IMR-90 (cell line): ENCODE data around the gene ZYG11B. TPM values are rescaled to one million over a fixed set of nuclear protein-coding genes. Genes with fewer than 3 reads are reported as not detected.

ENCODE experiments used
- ATAC-seq: fragments of 200-7000 bp; cut with Tn5 transposase; 2 replicates; pipeline ENCODE4 v1.9.1; 2020; ENCODE audit warnings: low read depth, mild to moderate bottlenecking, moderate library complexity
- BruUV-seq: library from RNA; stranded (reverse); fragments of 400-500 nt; replicated peaks from 2 replicates; lab custom pipeline; 2021; lab: Mats Ljungman, UMichigan
- CTCF ChIA-PET: fragments of 300-600 bp; formaldehyde crosslinking; extraction: SDS; loops from one replicate; lab custom pipeline; 2021; ENCODE audit warnings: antibody characterized with exemption; lab: Yijun Ruan, JAX
- POLR2A ChIA-PET: fragments of 300-600 bp; sonication (Branson Sonifier 250); formaldehyde crosslinking; loops from one replicate; lab custom pipeline; 2022; ENCODE audit warnings: antibody characterized with exemption; ENCODE audit not compliant: unreplicated experiment; lab: Charles Lee
- DNase-seq: peaks from one replicate; pipeline ENCODE4 v3.0.0; 2013
- H2AFZ ChIP-seq: replicated peaks from 2 replicates; pipeline ENCODE3; 2013; ENCODE audit warnings: low read length, mild to moderate bottlenecking; ENCODE audit not compliant: poor library complexity
- H2AK5ac ChIP-seq: 2 replicates; pipeline ENCODE4 v1.6.1; 2013; ENCODE audit warnings: low read depth, low read length, inconsistent platforms
- H2AK9ac ChIP-seq: replicated peaks from 2 replicates; pipeline ENCODE3; 2013; ENCODE audit warnings: mild to moderate bottlenecking, low read depth, low read length, moderate library complexity; ENCODE audit not compliant: poor library complexity
- H2BK120ac ChIP-seq: 2 replicates; pipeline ENCODE4 v1.6.1; 2013; ENCODE audit warnings: low read depth, low read length, inconsistent platforms
- H2BK15ac ChIP-seq: 3 replicates; pipeline ENCODE4 v1.6.1; 2013; ENCODE audit warnings: low read depth, low read length, inconsistent platforms
- H2BK20ac ChIP-seq: 2 replicates; pipeline ENCODE4 v1.6.1; 2013; ENCODE audit warnings: low read depth, mild to moderate bottlenecking, inconsistent platforms, low read length, moderate library complexity
- H2BK5ac ChIP-seq: 2 replicates; pipeline ENCODE4 v1.6.1; 2013; ENCODE audit warnings: mild to moderate bottlenecking, low read depth, low read length, inconsistent platforms; ENCODE audit not compliant: poor library complexity, severe bottlenecking
- H3K14ac ChIP-seq: replicated peaks from 2 replicates; pipeline ENCODE4 v1.6.1; 2013; ENCODE audit warnings: low read depth, low read length, inconsistent platforms
- H3K18ac ChIP-seq: 2 replicates; pipeline ENCODE4 v1.6.1; 2013; ENCODE audit warnings: low read depth, low read length, control low read depth
- H3K23ac ChIP-seq: 2 replicates; pipeline ENCODE4 v1.6.1; 2013; ENCODE audit warnings: low read depth, low read length, inconsistent platforms
- H3K27ac ChIP-seq: 2 replicates; pipeline ENCODE4 v1.5.1; 2013; ENCODE audit warnings: mild to moderate bottlenecking, control low read depth, low read length; ENCODE audit not compliant: insufficient read depth
- H3K27me3 ChIP-seq: 2 replicates; pipeline ENCODE4 v1.6.1; 2013; ENCODE audit warnings: low read length; ENCODE audit not compliant: control insufficient read depth, insufficient read depth
- H3K36me3 ChIP-seq: 2 replicates; pipeline ENCODE4 v1.6.1; 2013; ENCODE audit warnings: low read length, mixed read lengths; ENCODE audit not compliant: control insufficient read depth, insufficient read depth
- H3K4ac ChIP-seq: 2 replicates; pipeline ENCODE4 v1.6.1; 2013; ENCODE audit warnings: low read depth, low read length, inconsistent platforms
- H3K4me1 ChIP-seq: 2 replicates; pipeline ENCODE4 v1.6.1; 2013; ENCODE audit warnings: low read length, mixed read lengths; ENCODE audit not compliant: control insufficient read depth, insufficient read depth
- H3K4me2 ChIP-seq: 2 replicates; pipeline ENCODE4 v1.6.1; 2013; ENCODE audit warnings: low read depth, mild to moderate bottlenecking, control low read depth, low read length, moderate library complexity
- H3K4me3 ChIP-seq: 2 replicates; pipeline ENCODE4 v1.5.1; 2013; ENCODE audit warnings: low read depth, mild to moderate bottlenecking, control low read depth, low read length, moderate library complexity; ENCODE audit not compliant: insufficient read depth
- H3K56ac ChIP-seq: 2 replicates; pipeline ENCODE4 v1.6.1; 2013; ENCODE audit warnings: low read length, inconsistent platforms; ENCODE audit not compliant: insufficient read depth; ENCODE audit errors: extremely low read depth
- H3K79me1 ChIP-seq, 2 experiments: 2 replicates each; pipeline ENCODE4 v1.6.1; 2013; ENCODE audit warnings: low read length in 2 of 2, inconsistent platforms in 1 of 2, low read depth in 1 of 2
- H3K9ac ChIP-seq: 2 replicates; pipeline ENCODE4 v1.6.1; 2013; ENCODE audit warnings: low read depth, low read length, control low read depth
- H3K9me1 ChIP-seq: 2 replicates; pipeline ENCODE4 v1.6.1; 2013; ENCODE audit warnings: low read length, inconsistent platforms; ENCODE audit not compliant: insufficient read depth
- H3K9me3 ChIP-seq: 2 replicates; pipeline ENCODE4 v1.6.1; 2013; ENCODE audit warnings: low read length; ENCODE audit not compliant: control insufficient read depth, insufficient read depth
- H4K20me1 ChIP-seq: 2 replicates; pipeline ENCODE4 v1.6.1; 2013; ENCODE audit warnings: low read length, inconsistent platforms; ENCODE audit not compliant: insufficient read depth
- H4K5ac ChIP-seq: 2 replicates; pipeline ENCODE4 v1.6.1; 2013; ENCODE audit warnings: mild to moderate bottlenecking, low read depth, low read length, control low read depth
- H4K8ac ChIP-seq, 2 experiments: 2 replicates each; pipeline ENCODE4 v1.6.1; 2013; ENCODE audit warnings: low read depth in 2 of 2, low read length in 2 of 2, control low read depth in 1 of 2, inconsistent platforms in 1 of 2
- H4K91ac ChIP-seq: 2 replicates; pipeline ENCODE4 v1.6.1; 2013; ENCODE audit warnings: low read depth, low read length, inconsistent platforms; ENCODE audit not compliant: insufficient read depth
- BHLHE40 ChIP-seq: fragments of 150-350 bp; IDR thresholded peaks from 2 replicates; pipeline ENCODE4 v1.6.1; 2016; ENCODE audit warnings: mild to moderate bottlenecking, low read depth, low read length
- CTCF ChIP-seq: conservative IDR thresholded peaks from 2 replicates; pipeline ENCODE4 v1.5.1; 2012; ENCODE audit warnings: mild to moderate bottlenecking, low read depth, low read length, improper control_type of control experiment
- ELK1 ChIP-seq: fragments of 150-350 bp; IDR thresholded peaks from 2 replicates; pipeline ENCODE4 v1.6.1; 2016; ENCODE audit warnings: low read depth, mild to moderate bottlenecking, low read length, moderate library complexity, borderline replicate concordance
- MAFK ChIP-seq: IDR thresholded peaks from 2 replicates; pipeline ENCODE4 v1.6.1; 2012; ENCODE audit warnings: low read depth, low read length, improper control_type of control experiment
- MAZ ChIP-seq: IDR thresholded peaks from 2 replicates; pipeline ENCODE4 v1.6.1; 2012; ENCODE audit warnings: low read depth, mild to moderate bottlenecking, low read length, improper control_type of control experiment, moderate library complexity, borderline replicate concordance
- MXI1 ChIP-seq: IDR thresholded peaks from 2 replicates; pipeline ENCODE4 v1.6.1; 2012; ENCODE audit warnings: low read depth, mild to moderate bottlenecking, low read length, moderate library complexity, borderline replicate concordance
- NFE2L2 ChIP-seq: fragments of 150-350 bp; IDR thresholded peaks from 2 replicates; pipeline ENCODE4 v1.6.1; 2016; ENCODE audit warnings: low read depth, mild to moderate bottlenecking, low read length
- POLR2A ChIP-seq: IDR thresholded peaks from 2 replicates; pipeline ENCODE4 v1.6.1; 2012; ENCODE audit warnings: mild to moderate bottlenecking, low read depth, low read length
- RCOR1 ChIP-seq: IDR thresholded peaks from 2 replicates; pipeline ENCODE4 v1.6.1; 2012; ENCODE audit warnings: mild to moderate bottlenecking, low read length, improper control_type of control experiment; ENCODE audit not compliant: insufficient replicate concordance
- RFX5 ChIP-seq: IDR thresholded peaks from 2 replicates; pipeline ENCODE4 v1.8.0; 2012; ENCODE audit warnings: low read depth, mild to moderate bottlenecking, low read length, moderate library complexity
- SMC3 ChIP-seq: fragments of 150-350 bp; IDR thresholded peaks from 2 replicates; pipeline ENCODE4 v1.6.1; 2016; ENCODE audit warnings: low read depth, mild to moderate bottlenecking, antibody characterized with exemption, low read length, moderate library complexity
- USF2 ChIP-seq: fragments of 150-350 bp; IDR thresholded peaks from 2 replicates; pipeline ENCODE4 v1.6.1; 2017; ENCODE audit warnings: mild to moderate bottlenecking, antibody characterized with exemption, low read length, low read depth
- WGBS, 2 experiments: methylation state at CpG; one replicate each; pipeline versions ENCODE4 v1.1.5 to v1.1.7; 2013; ENCODE audit warnings: missing lambda C conversion rate in 2 of 2; ENCODE audit not compliant: insufficient read length in 1 of 2; ENCODE audit errors: extremely low coverage in 2 of 2; 5-methylcytosine and 5-hydroxymethylcytosine counted together
- dilution Hi-C: fragments of 300-500 bp; cut with HindIII; formaldehyde crosslinking; loops from one replicate; pipeline ENCODE4 v1.14.3; 2018; ENCODE audit warnings: low sequenced_read_pairs; ENCODE audit not compliant: unreplicated experiment
- in situ Hi-C: fragments of 300-500 bp; cut with MboI; formaldehyde crosslinking; loops from 3 replicates; pipeline ENCODE4 v1.14.3; 2019; ENCODE audit warnings: low sequenced_read_pairs, inconsistent platforms, mixed read lengths
- intact Hi-C: fragments of 100-400 bp; cut with micrococcal nuclease; formaldehyde crosslinking; loops from 2 replicates; pipeline ENCODE4 v1.10.0; 2022
- polyA plus RNA-seq, 3 experiments: library from polyadenylated mRNA; depleted of rRNA; stranded (reverse); fragments of >200 nt; gene quantifications; 2 replicates each; pipeline ENCODE4 v1.2.3, GENCODE V29; 2012; ENCODE audit warnings: low replicate concordance in 1 of 3
- total RNA-seq: library from RNA; depleted of rRNA; stranded (reverse); fragments of >200 nt; gene quantifications from 2 replicates; pipeline ENCODE4 v1.2.3, GENCODE V29; 2012

Gene ZYG11B
- total and polyA plus RNA-seq, 2 of the 4 experiments (the other 2 are of a cell fraction): 8.1 to 55.2 TPM

- intact Hi-C loops: loop anchor here (5.0 kb wide), 1 partner anchor 345 kb away; no protein-coding TSS in a partner anchor
- WGBS, 2 experiments: 2% methylated on average over 60 of the region's 88 CpGs; no CpG with 5 or more reads in 1 of the 2 experiments
These were observed 116.5 kb downstream of the ZYG11B start, which contains the start of gene ZYG11A for GRCh38 chr1:52842643-52843310. Gene ZYG11A, plus strand, starts transcription at chr1:52842760. Its CDS starts 124 bp downstream, at chr1:52842884.

More at GRCh38 chr1:52842643-52843310, 116.5 kb downstream of the ZYG11B start, which contains the start of gene ZYG11A:
- H3K4me3 ChIP-seq: peak within 1 kb of the TSS; percentile 40
- peaks cover 0 to 9% of the 10 kb centered on the region in 2 experiments; a peak in 1 of 4 replicates for H3K79me1 ChIP-seq
- no peak within 1 kb of the TSS for H2AK5ac ChIP-seq
- H3K9ac ChIP-seq: peak within 1 kb of the TSS; percentile 59
- peak within 1 kb of the TSS; percentile 97 for H2AFZ ChIP-seq
- H3K14ac ChIP-seq: peak within 1 kb of the TSS; percentile 79
- H4K91ac ChIP-seq: peak within 1 kb of the TSS; percentile 54
- no peak within 1 kb of the TSS for H2BK5ac ChIP-seq
- H3K4ac ChIP-seq: peak within 1 kb of the TSS; percentile 75
- peak within 1 kb of the TSS; percentile 90 for H3K23ac ChIP-seq
- H3K56ac ChIP-seq: no peak within 1 kb of the TSS
- CTCF ChIA-PET: interaction anchor here (1.4 to 1.6 kb wide), 2 partner anchors 10 to 34 kb away, joined by 4 to 5 read pairs; no protein-coding TSS in a partner anchor
- no peaks in the 10 kb centered on the region for H3K4me1 ChIP-seq
- dilution Hi-C loops (no loop called here), in situ Hi-C loops (no loop called here)
- H2AK9ac ChIP-seq: peak within 1 kb of the TSS; percentile 73
- no peaks in the 10 kb centered on the region for H4K20me1 ChIP-seq
- no peak within 1 kb of the TSS; the same call in 2 of the 3 replicates for H2BK15ac ChIP-seq
- no TSS peak for BruUV-seq
- TF ChIP-seq MXI1 (peak; percentile 90), NFE2L2 (no peak), USF2 (peak; percentile 18; the same call in 1 of the 2 replicates), RFX5 (no peak), MAZ (peak; percentile 74; the same call in 1 of the 2 replicates), BHLHE40 (peak; percentile 82), ELK1 (no peak), RCOR1 (no peak), POLR2A (no peak), SMC3 (peak; percentile 29; the same call in 1 of the 2 replicates), MAFK (no peak), CTCF (peak; percentile 44)
- H4K5ac ChIP-seq: no peak within 1 kb of the TSS
- ATAC-seq (peak; percentile 99), DNase-seq (peak; percentile 77)
- H2BK20ac ChIP-seq: no peak within 1 kb of the TSS; the same call in 1 of the 2 replicates
- H3K9me3 ChIP-seq: no peaks in the 10 kb centered on the region
- no peak within 1 kb of the TSS for H3K27ac ChIP-seq
- H3K4me2 ChIP-seq: peak within 1 kb of the TSS; percentile 73
- no peaks in the 10 kb centered on the region for H3K9me1 ChIP-seq
- peak within 1 kb of the TSS; percentile 88 for H2BK120ac ChIP-seq
- no peaks in the 10 kb centered on the region for H3K36me3 ChIP-seq
- POLR2A ChIA-PET: no interaction called here
- H4K8ac ChIP-seq: peak within 1 kb of the TSS; percentile 65 to 86; a peak in 2 of 4 replicates
- no peaks in the 10 kb centered on the region for H3K27me3 ChIP-seq
- no peak within 1 kb of the TSS for H3K18ac ChIP-seq
